A172 (cell line): Measurements from ENCODE around the gene SREK1IP1. TPM values are rescaled to one million over a fixed set of nuclear protein-coding genes. Genes with fewer than 3 reads are reported as not detected.
"Not testable (repeated sequence)": the region's sequence is repeated elsewhere in the genome, so short reads cannot be mapped to it uniquely, and the experiment has no call there.

Experiments used
- DNase-seq: peaks from one replicate; pipeline ENCODE4 v3.0.0-alpha.2; 2015; ENCODE audit warnings: low spot score
- total RNA-seq: library from RNA; depleted of rRNA; stranded (reverse); fragments of >200 nt; shearing (Covaris generic); gene quantifications from 2 replicates; pipeline ENCODE4 v1.2.3, GENCODE V29; 2014

The SREK1IP1 gene
- total RNA-seq, 1 experiment from 2014 or later: 6.9 TPM

GRCh38 chr5:64765804-64766504 lies 2.5 kb downstream of the SREK1IP1 start:
- DNase-seq: no peak

- DNase-seq: no peak
These were observed 4.5 kb downstream of the SREK1IP1 start for GRCh38 chr5:64763948-64764503.

GRCh38 chr5:64759960-64760660 lies 8.4 kb downstream of the SREK1IP1 start:
- DNase-seq: no peak

DNA sequence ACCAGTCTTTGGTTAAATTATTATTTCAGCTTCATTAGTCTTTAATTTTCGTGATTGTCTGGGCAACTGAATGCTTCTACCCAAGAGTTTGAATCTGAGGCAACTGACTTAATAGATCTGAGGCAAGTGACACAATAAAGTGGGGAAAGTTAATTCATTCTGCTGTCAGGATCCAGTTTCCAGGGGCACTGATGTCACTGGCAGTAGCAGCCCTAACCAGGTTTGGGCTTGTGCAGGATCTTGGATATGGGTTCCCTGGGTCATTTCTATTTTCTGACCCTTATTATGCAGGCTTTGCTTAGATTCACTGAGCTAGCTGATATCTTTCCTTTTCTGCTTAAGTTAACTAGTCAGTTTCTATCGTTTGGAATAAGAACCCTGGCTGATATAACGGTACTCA lies 9.6 kb downstream of the SREK1IP1 start:
- DNase-seq: no peak

GRCh38 chr5:64754066-64754465 lies 14.4 kb downstream of the SREK1IP1 start:
- DNase-seq: no peak

GRCh38 chr5:64749385-64749784 lies 19.1 kb downstream of the SREK1IP1 start:
- no peak for DNase-seq

DNA sequence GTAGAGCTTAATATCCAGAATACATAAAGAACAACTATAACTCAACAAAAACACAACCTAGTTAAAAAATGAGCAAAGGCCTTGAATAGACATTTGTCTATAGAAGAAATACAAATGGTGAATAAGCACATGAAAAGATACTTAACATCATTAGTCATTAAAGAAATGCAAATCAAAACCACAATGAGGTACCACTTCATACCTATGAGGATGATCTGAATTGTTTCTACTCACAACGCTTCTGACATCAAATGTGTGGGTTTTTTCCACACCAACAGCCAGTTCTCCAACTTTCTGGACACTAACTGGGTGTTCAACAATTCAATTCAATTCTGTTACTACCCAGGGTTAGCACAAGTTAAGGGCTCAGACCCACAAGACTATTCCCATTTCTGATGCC lies 22.0 kb downstream of the SREK1IP1 start:
- DNase-seq: no peak

DNA sequence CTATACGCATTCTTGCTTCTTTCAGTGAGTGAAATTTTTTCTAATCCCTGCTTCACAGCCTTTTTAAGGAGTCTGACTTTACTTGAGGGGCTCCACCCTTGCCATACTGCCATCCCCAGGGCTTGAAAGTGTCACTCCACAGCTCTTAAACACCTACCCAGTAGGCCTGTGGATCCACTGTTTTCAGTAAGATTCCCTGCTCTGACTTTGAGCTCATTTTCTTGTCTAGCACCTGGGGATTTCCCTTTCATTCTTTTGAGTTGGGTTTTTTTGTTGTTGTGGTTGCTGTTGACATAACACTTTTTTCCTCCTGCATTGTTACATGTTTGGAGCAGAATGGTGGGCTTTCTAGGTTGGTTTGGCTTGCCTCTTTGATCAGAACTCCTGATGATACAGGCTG lies 23.6 kb downstream of the SREK1IP1 start:
- no peak for DNase-seq

GRCh38 chr5:64742821-64743220 lies 25.7 kb downstream of the SREK1IP1 start:
- DNase-seq: no peak

- DNase-seq: no peak
These were observed 26.1 kb downstream of the SREK1IP1 start for GRCh38 chr5:64742411-64742810.

DNA sequence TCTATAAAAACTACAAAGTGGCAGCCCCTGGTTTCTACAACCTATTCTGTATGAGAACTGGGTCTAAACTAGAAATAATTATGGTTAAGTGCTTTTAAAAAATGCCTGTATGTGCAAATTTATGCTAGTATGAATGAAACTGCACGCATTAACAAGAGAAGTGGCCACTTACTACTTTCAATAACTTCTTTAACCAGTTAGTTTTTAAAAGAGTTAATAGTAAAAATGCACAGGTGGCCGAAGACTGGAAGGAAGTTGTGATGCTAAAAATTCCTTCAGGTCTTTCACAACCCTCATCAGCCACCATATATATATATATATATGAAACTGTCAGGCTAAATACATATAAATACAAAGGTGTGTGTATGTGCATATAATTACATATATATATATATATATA lies 41.3 kb downstream of the SREK1IP1 start:
- DNase-seq: no peak

- no peak for DNase-seq
These were observed 45.9 kb downstream of the SREK1IP1 start for GRCh38 chr5:64722588-64722987.

DNA sequence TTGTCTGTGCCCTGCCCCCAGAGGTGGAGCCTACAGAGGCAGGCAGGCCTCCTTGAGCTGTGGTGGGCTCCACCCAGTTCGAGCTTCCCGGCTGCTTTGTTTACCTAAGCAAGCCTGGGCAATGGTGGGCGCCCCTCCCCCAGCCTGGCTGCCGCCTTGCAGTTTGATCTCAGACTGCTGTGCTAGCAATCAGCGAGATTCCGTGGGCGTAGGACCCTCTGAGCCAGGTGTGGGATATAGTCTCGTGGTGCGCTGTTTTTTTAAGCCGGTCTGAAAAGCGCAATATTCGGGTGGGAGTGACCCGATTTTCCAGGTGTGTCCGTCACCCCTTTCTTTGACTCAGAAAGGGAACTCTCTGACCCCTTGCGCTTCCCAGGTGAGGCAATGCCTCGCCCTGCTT lies 54.0 kb downstream of the SREK1IP1 start:
- DNase-seq: not testable (repeated sequence)

GRCh38 chr5:64707191-64707590 lies 61.3 kb downstream of the SREK1IP1 start:
- DNase-seq: no peak

DNA sequence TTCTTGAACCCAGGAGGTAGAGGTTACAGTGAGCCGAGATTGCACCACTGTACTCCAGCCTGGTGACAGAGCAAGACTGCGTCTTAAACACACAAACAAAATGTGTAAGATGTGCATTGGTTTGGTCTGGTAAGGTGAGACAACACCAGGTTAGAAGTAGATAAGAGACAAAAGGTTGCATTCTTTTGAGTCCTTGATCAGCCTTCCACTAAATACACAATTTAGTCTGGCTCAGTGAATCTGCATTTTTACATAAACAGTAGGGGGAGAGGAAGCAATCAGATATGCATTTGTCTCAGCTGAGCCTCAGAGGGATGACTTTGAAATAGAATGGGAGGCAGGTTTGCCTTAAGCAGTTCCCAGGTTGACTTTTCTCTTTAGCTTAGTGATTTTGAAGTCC lies 62.4 kb downstream of the SREK1IP1 start:
- DNase-seq: not testable (repeated sequence)

GRCh38 chr5:64700765-64701164 lies 67.7 kb downstream of the SREK1IP1 start:
- DNase-seq: no peak

DNA sequence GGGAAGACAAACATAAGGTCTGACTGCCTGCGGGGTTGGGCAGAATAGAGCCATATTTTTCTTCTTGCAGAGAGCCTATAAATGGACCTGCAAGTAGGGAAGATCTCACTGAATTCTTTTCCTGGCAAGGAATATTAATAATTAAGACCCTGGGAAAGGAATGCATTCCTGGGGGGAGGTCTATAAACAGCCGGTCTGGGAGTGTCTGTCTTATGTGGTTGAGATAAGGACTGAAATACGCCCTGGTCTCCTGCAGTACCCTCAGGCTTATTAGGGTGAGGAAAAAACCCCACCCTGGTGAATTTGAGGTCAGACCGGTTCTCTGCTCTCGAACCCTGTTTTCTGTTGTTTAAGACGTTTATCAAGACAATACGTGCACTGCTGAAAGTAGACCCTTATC lies 72.1 kb downstream of the SREK1IP1 start:
- not testable (repeated sequence) for DNase-seq

DNA sequence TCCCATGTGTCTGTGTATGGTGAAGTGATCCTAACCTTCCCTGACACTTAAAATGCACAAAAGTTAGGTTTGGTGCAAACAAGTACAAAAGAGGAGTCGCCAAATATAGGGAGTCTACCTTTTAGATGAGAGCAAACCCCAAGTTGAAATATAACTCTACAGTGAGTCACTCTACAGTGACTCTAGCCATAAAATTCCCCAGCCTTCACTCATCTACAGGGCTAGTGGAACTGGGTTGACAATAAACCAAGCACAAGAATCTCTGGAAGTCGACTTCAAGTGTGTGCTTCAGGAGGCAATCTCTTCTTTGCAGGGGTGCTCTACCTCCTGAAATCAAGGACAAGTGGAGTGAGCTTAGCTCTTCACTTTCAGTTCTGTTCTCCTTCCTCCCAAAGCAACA lies 74.9 kb downstream of the SREK1IP1 start:
- no peak for DNase-seq

GRCh38 chr5:64691291-64691690 lies 77.2 kb downstream of the SREK1IP1 start:
- DNase-seq: no peak

DNA sequence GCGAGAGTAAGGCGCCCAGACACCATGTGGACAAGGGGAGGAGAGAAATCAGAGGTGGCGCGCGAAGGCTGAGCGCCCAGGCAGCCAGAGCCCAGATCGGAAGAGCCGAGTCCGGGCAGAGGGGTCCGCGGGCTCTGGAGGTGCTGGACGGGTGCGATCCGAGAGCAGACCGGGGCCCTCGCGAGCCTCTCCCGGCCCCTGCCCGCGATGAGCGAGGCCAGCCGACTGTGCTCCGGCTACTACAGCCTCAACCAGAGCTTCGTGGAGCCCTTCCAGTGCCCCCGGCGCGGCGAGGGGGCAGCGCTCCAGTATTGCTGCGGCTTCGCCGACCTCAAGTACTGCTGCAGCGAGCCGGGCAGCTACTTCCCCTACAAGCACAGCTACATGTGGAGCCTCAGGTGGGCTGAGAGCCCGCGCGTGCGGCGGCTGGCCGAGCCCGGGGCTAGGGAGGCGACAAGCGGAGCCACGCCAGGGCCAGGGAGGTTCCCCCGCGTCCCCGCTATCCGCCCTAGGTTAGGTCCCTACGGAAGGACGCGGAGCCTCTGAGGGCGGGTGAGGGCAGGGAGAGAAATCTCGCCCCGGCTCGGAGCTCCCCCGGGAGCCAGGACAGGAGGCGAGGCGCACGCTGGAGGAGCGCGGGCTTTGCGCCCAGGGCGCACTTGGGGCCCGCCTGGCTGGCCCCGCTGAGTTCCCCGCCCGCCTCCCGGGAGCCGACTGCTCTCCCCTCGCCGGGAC lies 77.9 kb downstream of the SREK1IP1 start, which contains the start of gene SHISAL2B:
TSS of gene SHISAL2B (plus strand) at position 87 of the 735 bp plus-strand sequence. CDS start at position 208, 121 bp downstream.
- DNase-seq: no peak

DNA sequence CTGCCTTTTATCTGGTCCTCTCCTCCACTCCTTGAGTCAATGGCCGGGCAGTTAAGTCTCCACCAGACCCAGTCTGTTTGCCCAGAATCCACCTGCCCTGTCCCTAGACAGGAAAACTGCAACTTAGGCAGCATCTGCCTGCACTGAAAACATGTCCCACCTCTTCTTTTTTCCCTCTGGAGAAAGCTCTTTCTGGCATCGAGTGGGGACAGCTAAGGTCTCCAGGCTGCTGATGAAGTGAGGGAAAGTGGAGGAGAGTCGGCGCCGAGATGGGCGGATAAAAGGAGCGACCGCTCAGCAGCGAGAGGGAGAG lies 78.4 kb downstream of the SREK1IP1 start:
- no peak for DNase-seq

- DNase-seq: no peak
These were observed 79.5 kb downstream of the SREK1IP1 start for GRCh38 chr5:64688965-64689364.

DNA sequence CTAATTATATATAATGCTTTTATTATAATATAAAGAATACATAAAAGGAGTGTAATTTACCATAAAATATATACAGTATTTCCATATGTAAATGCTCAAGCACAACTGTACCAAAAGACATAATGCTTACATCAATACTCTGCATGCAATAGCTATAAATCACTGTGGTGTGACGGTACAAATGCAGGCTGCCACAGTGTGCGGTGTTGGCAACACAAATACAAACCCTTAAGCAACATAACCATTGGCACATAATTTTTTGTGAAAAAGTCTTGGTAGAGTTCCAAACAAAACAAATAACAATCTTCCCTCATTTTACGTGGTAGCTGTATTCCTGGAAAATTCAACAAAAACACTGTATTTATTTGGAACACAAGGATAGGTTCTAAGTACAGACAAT lies 80.1 kb downstream of the SREK1IP1 start:
- DNase-seq: no peak
